GM18907 (cell line): ENCODE results near the gene LY6G6F.

Experiments
- ATAC-seq: cut with Tn5 transposase; IDR thresholded peaks from one replicate; pipeline ENCODE4 v1.9.1; 2021; ENCODE audit warnings: mild to moderate bottlenecking, moderate library complexity; ENCODE audit not compliant: unreplicated experiment

LY6G6F gene

GRCh38 chr6:31722173-31722572 is 15.5 kb downstream of the LY6G6F start:
- ATAC-seq: no peak

DNA sequence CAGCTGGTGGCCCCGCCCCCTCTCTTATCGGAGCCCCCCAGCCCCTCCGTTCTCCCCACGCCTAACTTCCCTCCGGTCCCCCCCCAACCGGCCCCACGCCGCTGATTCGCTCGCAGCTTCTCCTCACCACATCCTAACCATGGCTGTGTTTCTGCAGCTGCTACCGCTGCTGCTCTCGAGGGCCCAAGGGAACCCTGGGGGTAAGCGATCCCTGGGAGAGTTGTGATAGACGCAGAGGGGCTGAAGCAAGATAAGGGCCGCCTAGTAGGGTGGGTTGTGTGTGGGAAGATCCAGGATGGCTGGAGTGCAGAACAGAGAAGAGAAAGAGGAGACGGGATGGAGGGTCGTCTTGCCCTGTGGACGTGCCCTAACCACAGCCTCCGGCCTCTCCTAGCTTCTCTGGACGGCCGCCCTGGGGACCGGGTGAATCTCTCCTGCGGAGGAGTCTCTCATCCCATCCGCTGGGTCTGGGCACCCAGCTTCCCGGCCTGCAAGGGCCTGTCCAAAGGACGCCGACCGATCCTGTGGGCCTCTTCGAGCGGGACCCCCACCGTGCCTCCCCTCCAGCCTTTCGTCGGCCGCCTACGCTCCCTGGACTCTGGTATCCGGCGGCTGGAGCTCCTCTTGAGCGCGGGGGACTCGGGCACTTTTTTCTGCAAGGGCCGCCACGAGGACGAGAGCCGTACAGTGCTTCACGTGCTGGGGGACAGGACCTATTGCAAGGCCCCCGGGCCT is 16.7 kb downstream of the LY6G6F start, which contains the start of gene MPIG6B:
TSS of gene MPIG6B (plus strand) at position 129 of the 735 bp plus-strand sequence. CDS start at position 140, 11 bp downstream.
- ATAC-seq: no peak

DNA sequence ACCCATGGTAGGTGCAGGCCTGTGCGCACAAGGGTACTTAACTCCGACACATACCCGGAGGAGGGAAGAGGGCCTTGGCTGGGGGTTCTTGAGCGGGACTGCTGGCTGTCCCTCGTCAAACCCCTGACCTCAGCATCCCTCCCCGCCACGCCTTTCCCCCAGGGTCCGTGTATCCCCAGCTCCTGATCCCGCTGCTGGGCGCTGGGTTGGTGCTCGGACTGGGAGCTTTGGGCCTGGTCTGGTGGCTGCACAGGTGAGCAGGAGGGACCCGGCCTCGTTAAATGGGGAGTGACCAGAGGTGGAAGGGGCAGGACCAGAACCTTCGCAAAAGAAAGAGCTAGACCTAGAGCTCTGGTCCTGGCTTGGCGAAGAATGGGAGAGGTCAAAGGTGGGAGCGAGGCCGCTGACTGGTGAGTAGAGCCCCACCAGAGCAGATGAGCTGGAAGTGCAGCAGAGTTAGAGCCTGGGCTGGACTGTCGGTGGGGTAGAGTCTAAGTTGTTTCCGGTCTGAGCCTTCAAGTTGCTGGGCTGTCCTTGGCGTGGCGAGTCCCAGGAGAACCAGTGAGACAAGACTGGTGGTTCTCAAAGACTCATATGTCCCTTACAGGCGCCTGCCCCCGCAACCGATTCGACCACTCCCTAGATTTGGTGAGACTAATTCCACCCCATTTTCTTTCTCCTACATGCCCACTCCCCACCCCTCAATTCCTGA is 17.5 kb downstream of the LY6G6F start:
- no peak for ATAC-seq

DNA sequence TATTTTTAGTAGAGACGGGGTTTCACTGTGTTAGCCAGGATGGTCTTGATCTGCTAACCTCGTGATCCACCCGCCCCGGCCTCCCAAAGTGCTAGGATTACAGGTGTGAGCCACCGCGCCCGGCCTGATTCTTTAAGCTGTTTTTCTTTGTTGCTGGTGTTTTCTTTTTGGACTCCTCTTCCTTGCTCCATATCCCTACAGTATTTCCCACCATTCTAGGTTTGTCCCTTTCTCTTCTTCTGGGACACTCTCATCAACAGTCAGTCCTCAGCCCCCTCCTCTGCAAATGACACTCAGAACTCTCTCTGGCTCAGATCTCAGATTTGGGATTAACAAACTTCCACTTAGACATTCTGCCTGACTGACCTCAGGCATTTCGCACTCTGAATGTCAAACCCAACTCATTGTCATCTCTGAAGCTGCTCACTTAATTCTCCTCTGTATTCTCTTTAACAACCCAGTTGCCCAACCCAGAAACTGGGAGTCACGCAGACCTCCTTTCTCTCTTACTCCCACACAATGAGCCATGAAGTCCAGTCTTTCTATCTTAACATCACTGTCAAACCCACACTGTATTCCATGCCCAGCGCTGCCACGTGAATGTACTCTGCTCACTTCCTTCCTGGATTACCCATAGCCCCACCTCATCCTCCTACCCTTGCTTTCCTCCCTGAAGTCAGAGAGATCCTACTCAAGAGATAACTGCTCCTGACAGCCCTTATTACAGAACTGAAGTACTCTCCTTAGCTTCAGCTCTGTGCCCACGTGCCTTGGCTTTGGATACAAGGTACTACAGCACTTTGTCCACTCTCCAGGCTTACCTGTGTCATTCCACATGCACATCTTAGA is 19.1 kb downstream of the LY6G6F start:
- no peak for ATAC-seq

DNA sequence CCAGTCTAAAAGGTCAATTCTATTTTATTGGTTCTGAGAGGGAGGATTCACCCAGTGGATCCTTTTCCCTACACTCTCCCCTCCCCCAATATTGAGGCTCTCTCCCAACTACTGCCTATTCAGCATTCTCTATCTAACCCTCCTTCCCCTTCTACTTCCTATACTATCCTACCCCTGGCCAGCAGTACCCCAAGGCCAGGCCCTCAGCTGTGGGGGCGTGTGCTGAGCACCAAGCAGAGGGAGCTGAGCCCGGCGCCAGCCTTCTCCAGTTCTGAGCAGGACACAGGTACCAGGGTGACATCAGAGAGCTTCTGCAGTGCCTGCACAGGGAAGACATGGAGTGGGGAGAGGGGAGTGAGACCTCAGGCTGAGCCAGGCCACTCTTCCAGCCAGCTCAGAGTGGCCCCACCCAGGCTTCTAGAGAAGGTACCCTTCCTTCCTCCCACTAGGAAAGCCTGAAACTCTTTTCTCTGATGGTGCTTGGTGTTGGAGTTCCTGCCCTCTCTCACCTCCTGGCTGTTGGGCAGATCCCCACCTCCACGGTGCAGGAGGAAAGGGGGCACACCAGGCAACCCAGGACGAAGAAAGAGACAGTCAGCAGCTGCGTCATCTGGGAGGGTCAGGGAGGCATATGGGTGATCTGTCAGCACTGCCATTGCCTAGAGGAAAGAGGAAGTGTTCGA is 20.5 kb downstream of the LY6G6F start:
- peak; percentile 44 for ATAC-seq

- no peak for ATAC-seq
These were observed 21.3 kb downstream of the LY6G6F start for GRCh38 chr6:31727717-31728671.

- no peak for ATAC-seq
These were observed 22.3 kb downstream of the LY6G6F start, which contains the start of gene DDAH2 for GRCh38 chr6:31728767-31729514. Gene DDAH2, minus strand, starts transcription at chr6:31729299. Its CDS starts 138 bp downstream, at chr6:31729161.

- peak; percentile 54 for ATAC-seq
These were observed 22.9 kb downstream of the LY6G6F start for GRCh38 chr6:31729515-31729978.

DNA sequence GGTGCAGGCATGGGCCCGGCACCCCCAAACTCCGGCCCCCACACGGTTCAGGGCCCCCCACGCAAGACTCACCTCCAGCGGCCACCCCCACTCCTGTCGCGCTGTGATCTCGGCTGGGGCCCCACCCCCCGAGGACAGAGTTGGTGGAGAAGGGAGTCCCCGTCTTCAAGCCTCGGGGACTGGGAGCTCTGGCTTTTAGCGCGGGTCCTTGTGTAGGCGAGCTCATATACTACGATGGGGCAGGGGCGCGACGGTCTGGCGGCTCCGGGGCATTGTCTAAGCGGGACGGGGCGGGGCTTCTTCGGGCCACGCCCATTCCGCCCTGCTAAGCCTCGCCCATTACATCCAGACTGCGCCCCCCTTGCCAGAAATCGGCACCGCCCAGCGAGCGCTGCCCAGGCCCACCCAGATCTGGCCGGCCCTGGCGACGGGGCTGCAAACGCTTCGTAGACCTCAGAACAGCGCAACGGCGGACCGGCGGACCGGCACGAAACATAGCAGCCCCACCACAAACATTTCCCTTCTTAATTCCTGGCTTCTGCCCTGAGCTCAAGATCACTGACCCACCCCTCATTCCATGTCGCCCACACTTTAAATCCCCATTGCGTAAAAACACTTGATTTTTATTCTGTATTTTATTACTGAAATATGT is 23.4 kb downstream of the LY6G6F start:
- peak; percentile 24 for ATAC-seq

- ATAC-seq: no peak
These were observed 24.0 kb downstream of the LY6G6F start for GRCh38 chr6:31730631-31731086.

GRCh38 chr6:31732029-31732428 is 25.4 kb downstream of the LY6G6F start:
- ATAC-seq: no peak

GRCh38 chr6:31733734-31734133 is 27.1 kb downstream of the LY6G6F start:
- ATAC-seq: no peak

DNA sequence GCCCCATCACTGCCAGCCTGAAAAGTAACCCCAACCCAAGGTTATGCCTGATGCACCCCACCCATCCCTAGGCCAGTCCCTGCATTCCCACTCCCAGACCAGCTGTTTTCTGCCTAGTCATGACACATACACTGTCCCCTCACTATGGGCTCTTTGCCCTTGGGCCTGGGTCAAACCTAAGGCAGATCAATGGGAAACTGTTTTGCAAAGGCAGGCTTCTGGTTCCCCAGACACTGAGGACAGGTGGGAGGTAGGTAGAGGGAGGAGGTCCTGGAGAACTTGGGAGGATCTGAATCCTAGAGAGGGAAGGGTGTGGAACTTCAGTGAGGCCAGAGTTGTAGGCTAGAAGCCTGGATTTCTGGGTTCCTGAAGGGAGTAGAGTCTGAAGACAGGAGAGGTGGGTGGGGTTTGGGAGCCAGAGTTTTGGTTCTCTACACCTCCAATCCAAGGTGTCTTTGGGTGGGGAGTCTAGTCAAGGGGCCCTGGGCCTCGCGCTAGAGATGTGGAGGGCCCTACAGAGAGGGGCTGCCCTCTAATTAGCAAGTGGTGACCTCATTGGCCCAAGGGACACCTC is 27.7 kb downstream of the LY6G6F start:
- no peak for ATAC-seq

DNA sequence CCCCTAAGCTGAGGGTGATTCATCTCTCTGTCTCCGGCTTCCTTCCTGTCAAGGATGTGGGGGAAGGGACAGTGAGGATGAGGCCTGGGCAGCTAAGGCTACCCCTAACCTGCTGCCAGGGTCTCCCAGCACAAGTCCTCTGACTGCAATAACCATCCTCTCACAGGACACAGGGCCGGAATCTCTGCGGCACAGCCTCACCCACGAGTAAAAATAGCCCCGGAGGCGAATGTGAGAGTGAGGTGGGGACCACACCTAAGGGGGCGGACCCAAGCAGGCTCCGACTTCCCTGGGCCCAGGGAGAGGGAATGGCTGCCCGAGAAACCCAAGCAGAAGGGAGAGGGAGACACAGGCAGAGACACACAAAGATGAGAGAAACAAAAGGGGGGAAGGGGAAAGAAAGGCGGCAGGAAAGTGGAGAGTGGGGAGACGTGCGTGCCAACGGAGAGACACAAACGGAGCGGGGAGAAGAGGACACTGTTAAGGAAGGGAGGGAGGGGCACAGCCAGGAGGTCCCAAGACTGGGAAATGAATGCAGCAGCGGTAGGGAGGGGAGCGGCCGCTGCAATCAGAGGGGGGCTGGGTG is 28.2 kb downstream of the LY6G6F start:
- ATAC-seq: peak; percentile 30

GRCh38 chr6:31736021-31736767 is 29.5 kb downstream of the LY6G6F start, which contains the start of gene CLIC1:
Gene CLIC1, minus strand, starts transcription at chr6:31736530. Its CDS starts 230 bp downstream, at chr6:31736300.
- ATAC-seq: no peak

DNA sequence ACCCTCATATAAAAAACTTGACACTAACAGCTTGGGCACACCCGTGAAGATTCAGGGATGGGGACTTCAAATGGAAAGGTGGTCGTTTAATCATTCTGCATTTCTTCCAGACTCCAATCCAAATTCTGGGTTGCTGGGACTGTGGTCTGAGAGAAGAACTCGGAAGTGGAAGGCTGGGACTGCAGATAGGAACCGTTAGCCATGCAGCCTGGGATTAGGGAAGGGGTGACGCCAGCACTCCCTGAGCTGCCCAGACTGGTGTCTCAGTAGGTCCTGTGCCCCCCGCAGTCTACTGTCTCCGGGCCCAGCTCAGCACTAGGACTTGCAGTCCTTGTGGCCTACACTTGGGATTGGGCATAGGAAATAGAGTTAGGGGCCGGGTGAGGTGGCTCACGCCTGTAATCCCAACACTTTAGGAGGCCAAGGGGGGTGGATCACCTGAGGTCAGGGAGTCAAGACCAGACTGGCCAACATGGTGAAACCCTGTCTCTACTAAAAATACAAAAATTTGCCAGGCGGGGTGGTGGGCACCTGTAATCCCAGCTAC is 30.2 kb downstream of the LY6G6F start:
- no peak for ATAC-seq
